NCI-H2227 (cell line): Measurements from ENCODE around the gene CCDC32.
A peak's percentile ranks its signal among the peaks of the same experiment; 100 is the strongest.
"Not testable (repeated sequence)": the region's sequence is repeated elsewhere in the genome, so short reads cannot be mapped to it uniquely, and the experiment has no call there.

ENCODE experiments used
- DNase-seq: peaks from one replicate; lab custom pipeline; 2025; ENCODE audit not compliant: unreplicated experiment; lab: John Stamatoyannopoulos, UW

The CCDC32 gene

GRCh38 chr15:40564591-40565332 lies at the start of gene CCDC32:
Gene CCDC32 (minus strand): TSS chr15:40565042. CDS start chr15:40563015, 2,027 bp downstream.
- DNase-seq, result peak; percentile 97

GRCh38 chr15:40613080-40613479 lies 48.2 kb upstream of the CCDC32 start:
- no peak for DNase-seq

DNA sequence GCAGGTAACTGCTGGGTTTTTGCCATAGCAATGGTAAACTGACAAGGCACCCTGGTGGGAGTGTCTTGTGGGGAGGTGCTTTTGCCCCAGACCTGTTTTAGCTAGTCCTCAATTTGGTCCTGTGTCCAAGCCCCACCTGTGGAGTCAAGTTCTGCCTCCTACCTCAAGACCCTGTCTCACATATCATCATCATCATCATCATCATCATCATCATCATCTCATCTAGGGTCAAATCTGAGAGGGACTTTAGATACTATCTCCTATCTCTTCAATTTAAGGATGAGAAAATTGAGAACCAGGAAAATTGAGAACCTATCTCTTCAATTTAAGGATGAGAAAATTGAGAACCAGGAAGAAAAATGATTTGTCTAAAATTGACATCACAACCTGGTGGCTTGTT lies 39.1 kb upstream of the CCDC32 start:
- DNase-seq, result no peak

GRCh38 chr15:40600956-40601355 lies 36.1 kb upstream of the CCDC32 start:
- peak; percentile 47 for DNase-seq

- DNase-seq, result no peak
These were observed 33.8 kb upstream of the CCDC32 start for GRCh38 chr15:40598672-40599071.

- DNase-seq, result no peak
These were observed 33.3 kb upstream of the CCDC32 start for GRCh38 chr15:40598126-40598525.

DNA sequence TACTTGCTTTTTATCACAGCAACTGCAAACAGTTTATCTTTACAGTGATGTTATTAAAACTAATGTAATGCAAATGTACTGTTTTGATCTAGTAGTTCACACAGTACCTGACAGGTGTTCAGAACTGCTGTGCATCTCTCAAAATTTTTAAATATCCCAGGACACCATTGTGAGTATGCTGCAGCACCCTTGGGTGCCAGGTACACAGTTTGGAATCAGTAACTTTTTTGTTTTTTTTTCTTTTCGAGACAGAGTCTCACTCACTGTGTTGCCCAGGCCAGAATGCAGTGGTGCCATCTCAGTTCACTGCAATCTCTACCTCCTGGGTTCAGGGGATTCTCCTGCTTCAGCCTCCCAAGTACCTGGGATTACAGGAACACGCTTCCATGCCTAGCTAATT lies 32.2 kb upstream of the CCDC32 start:
- no peak for DNase-seq

DNA sequence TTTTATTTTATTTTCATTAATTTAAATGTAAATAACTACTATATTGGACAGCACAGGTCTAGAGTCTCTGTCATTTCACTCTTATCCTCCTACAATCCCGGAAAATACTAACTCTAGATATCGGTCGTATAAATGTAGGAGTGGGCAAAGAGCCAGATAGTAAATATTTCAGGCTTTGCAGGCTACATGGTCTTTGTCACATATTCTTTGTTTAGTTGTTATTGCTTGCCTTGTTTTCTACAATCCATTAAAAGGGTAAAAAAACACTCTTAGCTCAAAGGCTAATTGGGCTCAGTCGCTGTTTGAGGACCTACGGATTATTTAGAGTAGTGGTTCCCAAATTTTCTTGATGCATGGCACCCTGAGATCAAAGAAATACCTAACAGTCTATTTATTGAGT lies 30.9 kb upstream of the CCDC32 start:
- peak; percentile 2 for DNase-seq

GRCh38 chr15:40595219-40595618 lies 30.4 kb upstream of the CCDC32 start:
- no peak for DNase-seq

- DNase-seq, result peak; percentile 33
These were observed 29.6 kb upstream of the CCDC32 start for GRCh38 chr15:40594429-40594836.

DNA sequence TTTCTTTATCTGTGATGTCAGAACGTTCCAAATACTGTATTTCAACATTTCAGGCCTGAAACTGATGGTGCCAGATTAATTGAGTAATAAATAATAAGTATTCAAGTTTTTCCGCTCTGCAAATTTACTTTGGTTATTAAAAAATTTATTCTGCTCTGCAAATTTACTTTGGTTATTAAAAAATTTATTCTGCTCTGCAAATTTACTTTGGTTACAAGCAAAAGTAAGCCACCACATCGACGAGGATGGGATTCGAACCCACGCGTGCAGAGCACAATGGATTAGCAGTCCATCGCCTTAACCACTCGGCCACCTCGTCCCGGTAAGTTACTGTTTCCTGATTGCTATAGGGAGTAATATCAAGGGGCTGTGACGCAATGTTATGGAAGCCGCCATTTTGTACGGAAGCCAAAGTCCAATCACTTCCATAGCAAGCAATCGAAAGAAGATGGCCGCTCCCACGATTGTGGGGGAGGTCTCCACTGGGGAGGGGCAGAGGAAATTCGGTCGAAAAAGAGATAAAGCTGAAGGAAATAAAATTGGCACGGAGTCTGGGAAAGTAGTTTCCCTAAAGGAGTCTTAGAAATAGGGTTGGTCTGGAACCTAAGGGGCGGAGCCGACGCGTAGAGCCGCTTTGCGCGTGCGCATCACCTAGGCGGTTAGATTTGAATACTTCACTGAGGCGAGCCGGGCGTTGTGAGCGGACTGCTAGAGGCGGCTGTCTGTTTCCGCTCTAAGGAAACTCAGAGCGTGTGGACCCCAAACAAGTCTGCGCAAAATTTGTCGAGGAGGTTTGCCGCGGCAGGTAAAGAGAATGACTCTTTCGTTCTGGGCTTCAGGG lies 29.0 kb upstream of the CCDC32 start, which contains the start of gene KNL1:
Gene KNL1 (plus strand): TSS at position 662 of the 841 bp plus-strand sequence. CDS start 8,683 bp downstream, outside the sequence.
- DNase-seq, result peak; percentile 93

DNA sequence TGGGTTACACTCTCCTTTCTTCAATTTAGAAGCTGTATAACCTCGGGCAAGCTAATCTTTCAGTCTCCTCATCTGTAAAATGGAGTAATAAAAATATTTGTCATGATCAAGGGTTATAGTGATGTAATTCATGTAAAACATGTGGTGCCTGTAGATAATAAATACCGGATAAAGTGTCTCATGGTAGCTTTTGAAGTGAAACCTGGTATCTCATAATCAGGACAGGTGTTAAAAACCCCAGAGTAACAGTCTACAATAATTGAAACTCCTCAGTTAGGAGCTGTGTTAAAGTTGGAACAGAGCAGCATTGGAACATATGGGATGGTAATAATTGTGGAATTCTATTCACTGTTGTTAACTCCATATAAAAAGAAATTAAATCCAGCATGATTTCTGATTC lies 28.3 kb upstream of the CCDC32 start:
- DNase-seq, result no peak

- DNase-seq, result peak; percentile 33
These were observed 26.5 kb upstream of the CCDC32 start for GRCh38 chr15:40591389-40591788.

GRCh38 chr15:40590667-40591050 lies 25.8 kb upstream of the CCDC32 start:
- DNase-seq, result no peak

- DNase-seq, result no peak
These were observed 19.3 kb upstream of the CCDC32 start for GRCh38 chr15:40584191-40584590.

- peak; percentile 41 for DNase-seq
These were observed 17.9 kb upstream of the CCDC32 start for GRCh38 chr15:40582726-40583246.

DNA sequence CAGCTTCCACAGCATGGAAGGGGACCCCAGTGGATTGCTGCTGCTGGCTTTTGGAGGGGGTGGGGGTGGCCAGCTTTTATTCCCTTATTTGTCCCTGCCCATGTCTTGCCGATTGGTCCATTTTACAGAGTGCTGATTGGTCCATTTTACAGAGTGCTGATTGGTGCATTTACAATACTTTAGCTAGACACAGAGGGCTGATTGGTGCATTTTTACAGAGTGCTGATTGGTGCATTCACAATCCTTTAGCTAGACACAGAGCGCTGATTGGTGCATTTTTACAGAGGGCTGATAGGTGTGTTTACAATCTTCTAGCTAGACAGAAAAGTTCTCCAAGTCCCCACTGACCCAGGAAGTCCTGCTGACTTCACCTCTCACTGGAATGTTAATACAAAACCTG lies 17.0 kb upstream of the CCDC32 start:
- not testable (repeated sequence) for DNase-seq

- DNase-seq, result no peak
These were observed 14.1 kb upstream of the CCDC32 start for GRCh38 chr15:40578892-40579291.

DNA sequence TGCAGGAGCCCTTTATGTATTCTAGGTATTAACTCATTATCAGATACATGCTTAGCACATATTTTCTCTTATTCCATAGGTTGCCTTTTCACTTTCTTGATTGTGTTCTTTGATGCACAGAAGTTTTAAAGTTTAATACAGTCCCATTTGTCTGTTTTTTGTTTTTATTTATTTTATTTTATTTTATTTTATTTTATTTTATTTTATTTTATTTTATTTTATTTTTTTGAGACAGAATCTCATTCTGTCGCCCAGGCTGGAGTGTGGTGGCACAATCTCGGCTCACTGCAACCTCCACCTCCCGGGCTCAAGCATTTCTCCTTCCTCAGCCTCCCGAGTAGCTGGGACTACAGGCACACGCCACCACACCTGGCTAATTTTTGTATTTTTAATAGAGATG lies 12.1 kb upstream of the CCDC32 start:
- DNase-seq, result not testable (repeated sequence)

DNA sequence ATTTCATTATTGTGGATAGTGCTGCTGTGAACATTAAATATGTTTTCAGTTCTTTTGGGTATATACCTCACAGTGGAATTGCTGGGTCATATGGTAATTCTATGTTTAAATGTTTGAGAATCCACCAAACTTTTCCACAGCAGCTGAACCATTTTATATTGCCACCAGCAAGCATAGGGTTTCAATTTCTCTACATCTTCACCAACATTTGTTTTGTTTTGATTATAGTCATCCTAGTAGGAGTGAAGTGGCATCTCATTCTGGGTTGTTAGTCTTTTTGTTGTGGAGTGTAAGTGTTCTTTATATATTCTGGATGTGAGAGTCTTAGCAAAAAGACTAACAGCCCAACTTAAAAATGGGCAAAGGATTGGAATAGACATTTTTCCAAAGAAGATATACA lies 10.3 kb upstream of the CCDC32 start:
- DNase-seq, result no peak

GRCh38 chr15:40569129-40569953 lies 4.5 kb upstream of the CCDC32 start, which contains the start of gene RPUSD2:
Gene RPUSD2 (plus strand): TSS chr15:40569299. CDS start chr15:40569338, 39 bp downstream.
- peak; percentile 89 for DNase-seq
